ENCODE results near the gene ALPP. TPM values are rescaled to one million over a fixed set of nuclear protein-coding genes. Genes with fewer than 3 reads are reported as not detected.

ALPP gene
- total and polyA plus RNA-seq, 2 donors (not counting 3 experiments of a cell fraction or from before 2014, with no cell fraction given) = not detected

DNA sequence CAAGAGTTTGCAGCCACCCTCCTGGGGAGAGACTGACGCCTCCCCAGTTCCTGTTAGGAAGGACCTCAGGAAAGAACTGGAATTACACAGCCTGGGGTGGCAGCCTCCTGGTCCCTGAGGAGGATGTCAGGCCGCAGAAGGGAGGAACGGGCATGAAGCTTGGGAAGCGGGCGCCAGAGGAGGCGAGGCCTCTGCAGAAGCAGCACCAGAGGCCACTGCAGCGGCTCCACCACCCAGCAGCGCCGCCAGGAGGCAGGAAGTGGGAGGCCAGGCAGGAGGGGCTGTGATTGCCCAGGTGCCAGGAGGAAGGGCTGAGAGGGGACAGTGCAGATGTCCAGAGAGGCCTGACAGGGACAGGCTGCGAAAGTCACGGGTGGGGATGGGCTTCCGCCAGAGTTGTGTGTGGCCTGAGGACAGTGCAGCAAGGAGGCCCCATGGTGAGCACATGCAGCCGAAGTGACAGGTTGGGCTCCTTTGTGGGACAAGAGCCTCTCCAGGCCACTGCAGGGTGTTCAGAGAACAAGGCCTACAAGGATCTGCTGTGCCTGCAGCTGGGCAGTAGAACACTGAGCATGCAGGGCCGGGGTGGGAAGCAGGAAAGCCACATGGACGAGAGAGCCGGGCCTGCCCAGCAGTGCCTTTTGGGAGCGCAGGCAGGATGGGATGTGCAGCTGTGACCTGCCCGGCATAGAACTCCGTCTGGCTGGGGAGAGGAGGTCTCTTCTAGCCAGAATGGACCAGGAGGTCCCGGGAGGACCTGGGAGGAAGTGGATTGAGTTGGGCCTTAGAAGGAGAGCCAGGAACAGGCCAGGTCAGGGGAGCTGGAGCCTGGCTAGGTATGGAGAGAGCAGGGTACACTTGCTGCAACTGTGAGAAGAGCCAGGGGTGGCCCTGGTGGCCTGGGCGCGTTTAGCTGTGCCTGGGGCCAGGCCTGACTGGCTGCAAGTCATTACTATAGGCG lies 39.1 kb upstream of the ALPP start:
- dilution Hi-C loops (cut with MboI; ENCODE audit: extremely low pct_ligation_motif_present, low sequenced_read_pairs) = no loop called here

More for the DNA sequence above, 39.1 kb upstream of the ALPP start:
- Histone ChIP-seq H3K79me2 (ENCODE audit: control insufficient read depth, insufficient read depth, low read length) (no peaks in the 10 kb centered on the region), H3K4me2 (ENCODE audit: insufficient read depth, low read length) (no peak overlapping the region), H3K36me3 (ENCODE audit: control insufficient read depth in 2 of 2, extremely low read depth in 1 of 2, insufficient read depth in 2 of 2, low read length in 2 of 2) (peaks cover 0 to 4% of the 10 kb centered on the region in 2 experiments), H3K27ac (ENCODE audit: insufficient read depth, low read depth, low read length) (no peak overlapping the region), H4K20me1 (replicated peaks; ENCODE audit: control insufficient read depth, extremely low read depth, insufficient read depth, low read length) (no peaks in the 10 kb centered on the region), H3K9ac (replicated peaks; ENCODE audit: extremely low read depth, insufficient read depth, low read length) (no peak overlapping the region), H3K9me1 (replicated peaks; ENCODE audit: control insufficient read depth, extremely low read depth, insufficient read depth, low read length) (no peaks in the 10 kb centered on the region), H3K4me3 (replicated peaks in 1 of 3; ENCODE audit: insufficient read depth in 1 of 3, low read depth in 1 of 3, low read length in 3 of 3) (no peak overlapping the region), H3K4me1 (ENCODE audit: control insufficient read depth, extremely low read depth, insufficient read depth, low read length) (no peaks in the 10 kb centered on the region), H2AFZ (ENCODE audit: low read depth, low read length) (no peak overlapping the region), H3K9me3 (replicated peaks; ENCODE audit: control insufficient read depth, insufficient read depth, low read length) (no peaks in the 10 kb centered on the region), H3K27me3 (ENCODE audit: control insufficient read depth in 2 of 2, insufficient read depth in 2 of 2, low read length in 2 of 2) (no peaks in the 10 kb centered on the region)
- DNase-seq (ENCODE audit: low read depth, low spot score) (no peak), FAIRE-seq (no peak)
- TF ChIP-seq MYC (IDR thresholded peaks at IDR 0.05; ENCODE audit: low read depth, low read length) (no peak), MAX (IDR thresholded peaks at IDR 0.05; ENCODE audit: insufficient read depth, insufficient read length) (no peak), GATA2 (IDR thresholded peaks at IDR 0.05; ENCODE audit: insufficient read depth, insufficient read length, low read depth, low read length) (no peak), EZH2 (IDR thresholded peaks at IDR 0.05; ENCODE audit: borderline replicate concordance, low read depth, low read length, severe bottlenecking) (no peak), POLR2AphosphoS5 (IDR thresholded peaks at IDR 0.05; ENCODE audit: insufficient read depth, low read depth, low read length) (no peak), POLR2A (IDR thresholded peaks at IDR 0.05; ENCODE audit: low read depth, low read length) (no peak), JUN (IDR thresholded peaks at IDR 0.05; ENCODE audit: borderline replicate concordance, insufficient read depth, insufficient read length, low read depth) (no peak), FOS (IDR thresholded peaks at IDR 0.05; ENCODE audit: borderline replicate concordance, insufficient read depth, low read length) (no peak), CTCF (IDR thresholded peaks at IDR 0.05; ENCODE audit: extremely low read depth in 1 of 2, insufficient read depth in 1 of 2, low read depth in 1 of 2, low read length in 2 of 2) (peak; percentile 11 to 20)
- intact Hi-C loops (cut with micrococcal nuclease) = no loop called here
- BruUV-seq (replicated peaks) = no TSS peak
- ChIA-PET POLR2A (no interaction called here), CTCF (interaction anchor here (0.8 kb wide), 1 partner anchor 414 kb away, joined by 3 read pairs; no protein-coding TSS in a partner anchor)
